ENCODE results near the gene MRPS18A.

DNA sequence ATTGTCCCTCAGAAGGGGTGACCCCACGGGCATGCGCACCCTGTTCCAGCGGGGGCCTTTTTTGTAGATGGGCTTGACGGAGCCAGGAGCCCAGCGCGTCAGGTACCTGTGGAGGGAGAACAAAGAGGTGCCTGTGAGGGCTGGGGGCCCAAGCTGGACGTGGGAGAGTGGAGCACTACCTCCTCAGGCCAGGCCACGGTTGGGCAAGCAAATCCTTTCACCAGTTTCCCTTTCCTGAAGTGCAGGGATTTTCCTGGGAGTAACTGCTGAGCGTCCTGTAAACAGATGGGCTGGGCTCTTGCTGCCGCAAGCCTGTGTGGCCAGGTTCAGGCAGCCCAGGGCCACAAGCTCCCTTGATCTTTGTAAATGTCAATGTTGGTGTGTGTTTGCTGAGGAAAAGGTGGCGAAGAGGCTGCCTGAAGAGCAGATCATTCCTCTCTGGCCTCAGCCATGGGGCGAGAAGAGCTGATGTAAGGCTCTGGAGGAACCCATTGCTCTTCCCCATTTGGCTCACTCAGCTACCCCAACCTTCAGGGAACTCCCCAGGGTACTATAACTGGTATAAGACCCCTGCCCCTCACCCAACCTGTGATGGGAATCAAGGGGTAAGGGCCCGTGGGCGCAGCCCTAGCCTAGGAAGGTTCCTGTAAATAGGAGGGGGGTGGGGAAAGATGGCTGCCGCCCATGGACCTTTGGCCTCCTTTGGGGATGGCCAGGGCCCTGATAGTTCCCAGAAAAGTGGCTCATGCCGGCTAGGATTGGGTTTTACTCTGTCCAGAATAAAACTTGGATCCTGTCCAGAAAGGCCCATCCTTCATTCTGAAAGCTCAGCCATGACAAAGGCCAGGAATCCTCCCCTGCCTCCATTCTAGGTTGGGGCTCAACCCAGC, 15.5 kb downstream of the MRPS18A start:
- TF ChIP-seq MYC (IDR thresholded peaks at IDR 0.05; ENCODE audit: low read depth, low read length) = no peak
- no peak for TF ChIP-seq POLR2A (IDR thresholded peaks at IDR 0.05; ENCODE audit: extremely low read depth, insufficient read length)
- TF ChIP-seq, protein P1, sequence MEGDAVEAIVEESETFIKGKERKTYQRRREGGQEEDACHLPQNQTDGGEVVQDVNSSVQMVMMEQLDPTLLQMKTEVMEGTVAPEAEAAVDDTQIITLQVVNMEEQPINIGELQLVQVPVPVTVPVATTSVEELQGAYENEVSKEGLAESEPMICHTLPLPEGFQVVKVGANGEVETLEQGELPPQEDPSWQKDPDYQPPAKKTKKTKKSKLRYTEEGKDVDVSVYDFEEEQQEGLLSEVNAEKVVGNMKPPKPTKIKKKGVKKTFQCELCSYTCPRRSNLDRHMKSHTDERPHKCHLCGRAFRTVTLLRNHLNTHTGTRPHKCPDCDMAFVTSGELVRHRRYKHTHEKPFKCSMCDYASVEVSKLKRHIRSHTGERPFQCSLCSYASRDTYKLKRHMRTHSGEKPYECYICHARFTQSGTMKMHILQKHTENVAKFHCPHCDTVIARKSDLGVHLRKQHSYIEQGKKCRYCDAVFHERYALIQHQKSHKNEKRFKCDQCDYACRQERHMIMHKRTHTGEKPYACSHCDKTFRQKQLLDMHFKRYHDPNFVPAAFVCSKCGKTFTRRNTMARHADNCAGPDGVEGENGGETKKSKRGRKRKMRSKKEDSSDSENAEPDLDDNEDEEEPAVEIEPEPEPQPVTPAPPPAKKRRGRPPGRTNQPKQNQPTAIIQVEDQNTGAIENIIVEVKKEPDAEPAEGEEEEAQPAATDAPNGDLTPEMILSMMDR (IDR thresholded peaks at IDR 0.05; ENCODE audit: low read depth, low read length) = no peak
